ENCODE results near the gene L3HYPDH.

Gene L3HYPDH

DNA sequence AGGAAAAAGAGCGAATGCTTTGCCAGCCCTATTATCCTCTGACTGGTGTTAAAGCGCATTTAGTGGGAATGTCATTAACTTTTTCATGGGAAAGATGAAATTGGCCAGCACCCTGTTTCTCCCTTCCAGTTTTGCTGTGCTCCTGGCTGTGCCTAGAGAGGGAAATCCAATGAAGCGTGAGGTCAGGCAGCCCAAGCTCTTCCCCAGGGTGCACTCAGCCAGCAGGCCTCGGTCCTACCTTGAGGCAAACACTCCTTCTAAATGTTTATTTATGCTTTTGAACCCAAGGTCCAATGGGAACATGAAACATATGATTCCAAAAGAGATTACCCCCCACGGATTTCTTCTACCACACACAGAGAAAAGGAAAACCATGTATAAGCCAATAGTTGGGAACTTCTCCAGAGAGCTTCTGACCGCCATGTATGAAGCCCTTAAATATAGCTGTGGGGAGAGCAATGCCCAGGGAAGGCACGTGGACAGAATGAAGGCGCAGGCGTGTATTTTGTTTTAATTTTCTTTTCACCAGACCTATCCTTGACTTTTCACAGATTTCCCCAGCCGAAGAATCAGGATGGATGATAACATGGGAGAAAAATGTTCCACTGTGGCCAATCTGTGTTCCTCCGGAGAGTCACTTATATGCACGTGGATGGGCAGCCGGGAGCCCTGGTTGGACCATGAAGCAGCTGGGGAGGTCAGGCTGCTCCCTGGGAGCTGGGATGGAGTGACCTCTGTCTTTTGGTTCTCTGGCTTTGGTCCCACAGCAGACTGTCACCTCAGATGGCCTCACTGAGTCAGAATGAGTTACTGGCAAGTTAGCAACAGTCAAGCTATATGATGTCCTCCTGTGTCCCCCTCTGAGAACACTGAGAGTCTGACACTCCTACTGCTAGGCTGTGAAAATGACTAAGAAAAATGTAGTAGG, 56.3 kb downstream of the L3HYPDH start:
- DNase-seq (ENCODE audit: low read depth in 2 of 2) = no peak

DNA sequence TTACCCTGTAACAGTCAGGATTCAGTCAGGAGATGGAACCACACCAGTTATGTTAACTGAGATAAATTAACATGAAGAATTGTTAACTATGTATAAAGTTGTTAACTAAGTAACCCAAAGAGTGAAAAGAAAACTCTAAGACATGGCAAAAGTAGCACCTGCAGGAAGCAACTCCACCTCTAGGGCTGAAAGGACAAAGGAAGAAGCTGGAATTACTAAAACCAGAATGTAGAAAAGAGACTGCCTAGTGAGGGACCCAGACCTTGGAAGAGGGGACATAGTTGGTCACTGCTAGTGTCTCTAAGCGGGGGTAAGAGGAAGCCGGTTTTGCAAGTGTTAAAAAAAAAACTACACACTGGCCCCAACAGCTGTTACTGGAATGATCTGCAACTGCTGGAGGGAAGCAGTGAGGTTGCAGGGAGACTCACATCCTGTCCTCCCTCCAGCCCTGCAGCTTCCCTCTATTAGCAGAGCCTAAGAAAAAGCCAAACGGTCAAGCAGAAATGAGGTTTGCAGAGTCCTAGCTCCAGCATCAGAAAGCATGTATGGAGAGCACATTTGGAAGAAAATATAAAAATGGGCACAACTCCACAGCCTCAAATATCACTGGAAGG, 58.8 kb downstream of the L3HYPDH start:
- DNase-seq (ENCODE audit: low read depth in 2 of 2) = no peak

- DNase-seq (ENCODE audit: low read depth in 2 of 2) = no peak
Observed at GRCh38 chr14:59424341-59425071, 59.7 kb downstream of the L3HYPDH start.

All from stimulated activated CD4-positive, alpha-beta T cell treated with anti-CD3 and anti-CD28 coated beads, Interleukin-1b, Interleukin-23, amount 100 ng/mL, for 4 hours (primary cell).